ENCODE results near the gene APCDD1L.

- TF ChIP-seq CTCF (IDR thresholded peaks at IDR 0.05) (no peak), EP300 (IDR thresholded peaks at IDR 0.05) (no peak), POLR2A (IDR thresholded peaks at IDR 0.05) (no peak)
Observed at GRCh38 chr20:58441723-58442122, 73.5 kb downstream of the APCDD1L start.
